SK-N-MC (cell line): ENCODE data around the gene CPVL.

Source experiments
- EZH2 ChIP-seq: fragments of 200-600 bp; sonication (generic); IDR thresholded peaks from one replicate; pipeline ENCODE4 v1.6.1; 2017; ENCODE audit warnings: antibody characterized with exemption
- POLR2AphosphoS5 ChIP-seq: IDR thresholded peaks from 2 replicates; pipeline ENCODE4 v1.6.1; 2012; ENCODE audit warnings: mild to moderate bottlenecking, low read depth, low read length, borderline replicate concordance

GRCh38 chr7:28999427-28999826 is 146.9 kb downstream of the CPVL start:
- TF ChIP-seq EZH2, result no peak
- no peak for TF ChIP-seq POLR2AphosphoS5
